Caco-2 (cell line): ENCODE measurements around the gene SVIP. TPM values are rescaled to one million over a fixed set of nuclear protein-coding genes. Genes with fewer than 3 reads are reported as not detected.
A peak's percentile ranks its signal among the peaks of the same experiment; 100 is the strongest.

Source experiments
- BruUV-seq: library from RNA; stranded (reverse); fragments of 400-500 nt; replicated peaks from 2 replicates; lab custom pipeline; 2021; lab: Mats Ljungman, UMichigan
- CTCF ChIA-PET: fragments of 300-600 bp; sonication (Branson Sonifier 250); formaldehyde crosslinking; loops from one replicate; lab custom pipeline; 2022; ENCODE audit warnings: antibody characterized with exemption; lab: Charles Lee
- POLR2A ChIA-PET: fragments of 300-600 bp; sonication (Branson Sonifier 250); formaldehyde crosslinking; loops from one replicate; lab custom pipeline; 2022; ENCODE audit warnings: antibody characterized with exemption; lab: Charles Lee
- DNase-seq, 2 experiments: peaks; one replicate each; pipeline versions ENCODE4 v3.0.0 to v3.0.0-alpha.2; 2020 to 2022
- H3K27me3 ChIP-seq: replicated peaks from 2 replicates; pipeline ENCODE4 v1.6.0; 2011; ENCODE audit warnings: low read length; ENCODE audit not compliant: control insufficient read depth, insufficient read depth
- H3K36me3 ChIP-seq: 2 replicates; pipeline ENCODE4 v1.5.1; 2011; ENCODE audit warnings: low read length; ENCODE audit not compliant: control insufficient read depth, insufficient read depth
- H3K4me1 ChIP-seq: fragments of 250-450 bp; sonication (Bioruptor Pico); 2 replicates; pipeline ENCODE4 v1.5.1; 2020; ENCODE audit warnings: mild to moderate bottlenecking
- H3K4me3 ChIP-seq: 2 replicates; pipeline ENCODE4 v1.5.1; 2011; ENCODE audit warnings: low read depth, mild to moderate bottlenecking, control low read depth, low read length
- H3K9me3 ChIP-seq: fragments of 250-450 bp; sonication (Bioruptor Pico); 2 replicates; pipeline ENCODE4 v1.5.1; 2020; ENCODE audit warnings: mild to moderate bottlenecking, moderate library complexity
- H3K27ac Mint-ChIP-seq: one replicate; pipeline ENCODE4 v1.8.0; 2022; ENCODE audit warnings: mixed read lengths; ENCODE audit not compliant: unreplicated experiment
- H3K27me3 Mint-ChIP-seq: one replicate; pipeline ENCODE4 v1.8.0; 2022; ENCODE audit warnings: mixed read lengths; ENCODE audit not compliant: insufficient read depth, unreplicated experiment
- H3K36me3 Mint-ChIP-seq: one replicate; pipeline ENCODE4 v1.8.0; 2022; ENCODE audit warnings: mild to moderate bottlenecking, mixed read lengths; ENCODE audit not compliant: insufficient read depth, unreplicated experiment
- H3K4me1 Mint-ChIP-seq: one replicate; pipeline ENCODE4 v1.8.0; 2022; ENCODE audit warnings: low read depth, mixed read lengths; ENCODE audit not compliant: unreplicated experiment
- H3K4me3 Mint-ChIP-seq: one replicate; pipeline ENCODE4 v1.8.0; 2022; ENCODE audit warnings: mild to moderate bottlenecking, moderate library complexity, mixed read lengths; ENCODE audit not compliant: unreplicated experiment
- H3K9me3 Mint-ChIP-seq: one replicate; pipeline ENCODE4 v1.8.0; 2022; ENCODE audit warnings: mixed read lengths; ENCODE audit not compliant: unreplicated experiment
- intact Hi-C: fragments of 100-400 bp; cut with micrococcal nuclease; formaldehyde crosslinking; loops from one replicate; pipeline ENCODE4 v1.10.0; 2022; ENCODE audit not compliant: unreplicated experiment
- total RNA-seq: library from RNA; stranded (reverse); gene quantifications from 2 replicates; pipeline ENCODE4 v1.2.3, GENCODE V29; 2022
- TF ChIP-seq, protein P1 (sequence below), 2 experiments: fragments of 200-600 bp in 1 of 2; IDR thresholded peaks; 1 replicate in 1 of 2; 2 replicates in 1 of 2; pipeline versions ENCODE4 v1.5.1 to v1.8.0; 2011 to 2022; ENCODE audit warnings: antibody characterized with exemption in 1 of 2, control low read depth in 1 of 2, inconsistent platforms in 1 of 2, low read depth in 1 of 2, low read length in 1 of 2, mild to moderate bottlenecking in 1 of 2, moderate library complexity in 1 of 2; ENCODE audit not compliant: insufficient read depth in 1 of 2, severe bottlenecking in 1 of 2, unreplicated experiment in 1 of 2

SVIP gene
- total RNA-seq, 1 experiment from 2014 or later, result 19.6 TPM

DNA sequence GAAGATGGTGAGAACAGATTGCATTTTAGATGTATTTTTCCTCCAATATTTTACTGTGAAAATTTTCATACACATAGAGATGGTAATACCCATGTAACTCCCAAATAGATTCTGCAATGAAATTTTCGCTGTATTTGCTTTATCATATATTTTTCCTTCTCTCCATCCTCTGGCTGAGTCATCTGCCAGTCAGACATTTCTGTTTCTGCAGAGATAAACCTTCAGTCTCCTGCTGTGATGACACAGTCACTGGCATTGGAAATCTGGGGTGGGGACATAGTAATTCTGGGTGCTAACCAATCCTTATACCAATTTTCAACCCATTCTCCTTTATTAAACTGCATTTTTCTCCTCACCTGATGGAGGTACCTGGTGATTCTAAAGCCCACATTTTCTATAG is 33.7 kb downstream of the SVIP start:
- no peak overlapping the region for H3K4me3 ChIP-seq
- CTCF ChIA-PET, result no interaction called here
- no TSS peak for BruUV-seq

DNA sequence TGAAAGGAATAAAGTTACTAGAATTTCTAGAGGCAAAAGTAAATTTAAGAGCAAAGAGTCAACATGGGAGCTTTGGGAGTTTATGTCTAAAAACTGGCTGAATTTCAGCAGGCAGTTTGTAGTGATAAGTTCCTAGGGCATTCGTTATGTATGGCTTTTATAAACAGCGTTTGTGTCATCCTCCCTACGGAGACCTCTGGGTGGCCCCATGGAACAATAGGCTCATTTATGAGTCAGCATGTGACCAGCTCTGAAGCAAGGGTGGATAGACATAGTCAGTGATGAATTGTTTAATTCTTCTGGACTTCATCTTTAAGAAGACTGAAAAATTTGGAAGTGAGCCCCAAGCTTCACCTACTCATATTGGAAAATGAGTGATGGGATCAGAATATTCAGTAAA is 37.1 kb downstream of the SVIP start:
- no peak overlapping the region for H3K4me3 ChIP-seq
- Mint-ChIP-seq H3K27me3 (no peaks in the 10 kb centered on the region), H3K4me1 (peaks cover 5% of the 10 kb centered on the region), H3K36me3 (no peaks in the 10 kb centered on the region), H3K4me3 (no peak overlapping the region), H3K9me3 (no peaks in the 10 kb centered on the region), H3K27ac (no peak overlapping the region)
- H3K9me3 ChIP-seq, result no peaks in the 10 kb centered on the region
- no peaks in the 10 kb centered on the region for H3K36me3 ChIP-seq
- peak in 1 of 2 experiments; percentile 4 for DNase-seq
- no peaks in the 10 kb centered on the region for H3K4me1 ChIP-seq
- intact Hi-C loops, result no loop called here
- CTCF ChIA-PET, result no interaction called here
- POLR2A ChIA-PET, result no interaction called here
- TF ChIP-seq, protein P1, sequence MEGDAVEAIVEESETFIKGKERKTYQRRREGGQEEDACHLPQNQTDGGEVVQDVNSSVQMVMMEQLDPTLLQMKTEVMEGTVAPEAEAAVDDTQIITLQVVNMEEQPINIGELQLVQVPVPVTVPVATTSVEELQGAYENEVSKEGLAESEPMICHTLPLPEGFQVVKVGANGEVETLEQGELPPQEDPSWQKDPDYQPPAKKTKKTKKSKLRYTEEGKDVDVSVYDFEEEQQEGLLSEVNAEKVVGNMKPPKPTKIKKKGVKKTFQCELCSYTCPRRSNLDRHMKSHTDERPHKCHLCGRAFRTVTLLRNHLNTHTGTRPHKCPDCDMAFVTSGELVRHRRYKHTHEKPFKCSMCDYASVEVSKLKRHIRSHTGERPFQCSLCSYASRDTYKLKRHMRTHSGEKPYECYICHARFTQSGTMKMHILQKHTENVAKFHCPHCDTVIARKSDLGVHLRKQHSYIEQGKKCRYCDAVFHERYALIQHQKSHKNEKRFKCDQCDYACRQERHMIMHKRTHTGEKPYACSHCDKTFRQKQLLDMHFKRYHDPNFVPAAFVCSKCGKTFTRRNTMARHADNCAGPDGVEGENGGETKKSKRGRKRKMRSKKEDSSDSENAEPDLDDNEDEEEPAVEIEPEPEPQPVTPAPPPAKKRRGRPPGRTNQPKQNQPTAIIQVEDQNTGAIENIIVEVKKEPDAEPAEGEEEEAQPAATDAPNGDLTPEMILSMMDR (IDR thresholded peaks at IDR 0.05; ENCODE audit: insufficient read depth in 1 of 2, low read depth in 1 of 2, low read length in 1 of 2, severe bottlenecking in 1 of 2, unreplicated experiment in 1 of 2), result no peak
- no peaks in the 10 kb centered on the region for H3K27me3 ChIP-seq
- no TSS peak for BruUV-seq

More for the DNA sequence above, 33.7 kb downstream of the SVIP start:
- POLR2A ChIA-PET, result interaction anchor here (0.5 kb wide), 1 partner anchor 34 kb away, joined by 3 read pairs; no protein-coding TSS in a partner anchor
- Histone ChIP-seq H3K4me1 (no peaks in the 10 kb centered on the region), H3K27me3 (no peaks in the 10 kb centered on the region), H3K36me3 (no peaks in the 10 kb centered on the region), H3K9me3 (no peaks in the 10 kb centered on the region)
- Mint-ChIP-seq H3K4me3 (no peak overlapping the region), H3K9me3 (no peaks in the 10 kb centered on the region), H3K36me3 (no peaks in the 10 kb centered on the region), H3K27ac (no peak overlapping the region), H3K4me1 (peaks cover 5% of the 10 kb centered on the region), H3K27me3 (no peaks in the 10 kb centered on the region)
- intact Hi-C loops, result no loop called here
- TF ChIP-seq, protein P1 (IDR thresholded peaks at IDR 0.05; ENCODE audit: insufficient read depth in 1 of 2, low read depth in 1 of 2, low read length in 1 of 2, severe bottlenecking in 1 of 2, unreplicated experiment in 1 of 2), result no peak
- DNase-seq, result no peak

DNA sequence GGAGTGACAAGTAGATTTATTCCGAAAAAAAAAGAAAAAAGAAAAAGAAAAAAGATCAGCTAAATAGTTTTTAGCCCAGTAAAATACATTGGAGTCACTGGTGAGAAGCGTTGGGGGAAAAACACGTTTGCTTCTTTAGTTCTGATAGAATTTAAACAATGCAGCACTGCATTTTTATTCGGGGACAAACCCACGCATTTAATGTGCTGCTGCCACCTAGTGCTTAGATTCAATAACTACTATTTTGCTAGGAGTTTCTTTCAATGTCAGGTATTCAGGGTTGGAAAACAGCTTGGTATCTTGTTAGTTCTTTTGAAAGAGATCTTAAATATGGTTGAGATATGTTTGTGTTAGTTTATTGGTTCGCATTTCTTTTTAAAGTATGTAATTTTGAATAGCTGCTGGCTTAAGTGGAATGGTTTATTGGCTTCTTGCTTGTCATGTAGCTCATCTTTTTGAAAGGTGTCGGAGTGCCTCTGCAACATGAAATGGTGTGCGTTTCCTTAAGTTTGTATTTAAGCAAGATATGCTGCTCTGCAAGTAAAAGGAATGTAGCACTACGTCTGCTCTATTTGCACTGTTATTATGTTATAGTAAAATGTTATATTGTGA is 41.9 kb downstream of the SVIP start:
- DNase-seq, result peak in 1 of 2 experiments; percentile 41
- ChIA-PET POLR2A (no interaction called here), CTCF (interaction anchor here (0.6 to 1.7 kb wide), 7 partner anchors 38 to 543 kb away, joined by 3 to 12 read pairs (median 4); partner anchors contain the start of gene SVIP)
- Histone ChIP-seq H3K27me3 (no peaks in the 10 kb centered on the region), H3K4me3 (no peak overlapping the region), H3K4me1 (no peaks in the 10 kb centered on the region), H3K36me3 (no peaks in the 10 kb centered on the region), H3K9me3 (no peaks in the 10 kb centered on the region)
- intact Hi-C loops, result loop anchor here (1.0 to 5.0 kb wide), 6 partner anchors 117 to 543 kb away; no protein-coding TSS in a partner anchor
- TF ChIP-seq, protein P1 (IDR thresholded peaks at IDR 0.05; ENCODE audit: insufficient read depth in 1 of 2, low read depth in 1 of 2, low read length in 1 of 2, severe bottlenecking in 1 of 2, unreplicated experiment in 1 of 2), result peak; percentile 65 to 79
- no TSS peak for BruUV-seq
- Mint-ChIP-seq H3K27me3 (no peaks in the 10 kb centered on the region), H3K4me1 (peaks cover 3% of the 10 kb centered on the region), H3K9me3 (no peaks in the 10 kb centered on the region), H3K27ac (no peak overlapping the region), H3K36me3 (no peaks in the 10 kb centered on the region), H3K4me3 (no peak overlapping the region)
